Measurements from ENCODE around the gene SAP130. TPM values are rescaled to one million over a fixed set of nuclear protein-coding genes. Genes with fewer than 3 reads are reported as not detected.

Gene SAP130
- total and polyA plus RNA-seq, 7 donors = 6.3 to 14.3 (median 10.5) TPM

- Histone ChIP-seq H3K27me3 (ENCODE audit: insufficient read depth in 3 of 3, low read length in 2 of 3) (no peaks in the 10 kb centered on the region), H3K4me1 (no peaks in the 10 kb centered on the region), H3K9me3 (no peaks in the 10 kb centered on the region), H3K4me3 (no peak overlapping the region), H3K36me3 (ENCODE audit: insufficient read depth in 1 of 2, low read depth in 1 of 2) (no peaks in the 10 kb centered on the region), H3K27ac (no peak overlapping the region)
- DNase-seq (no peak), ATAC-seq (no peak)
- 57 to 71% (median 62%) methylated on average over 1 of the region's 1 CpG for WGBS, 3 donors
- intact Hi-C loops (cut with DNase I) = no loop called here
- no peak for TF ChIP-seq CTCF (IDR thresholded peaks at IDR 0.05)
Measured at GRCh38 chr2:127897531-127898211, 130.2 kb downstream of the SAP130 start.

GRCh38 chr2:127893494-127893893, 134.4 kb downstream of the SAP130 start:
- intact Hi-C loops (cut with DNase I) = no loop called here
- H3K27ac ChIP-seq = no peak overlapping the region
- TF ChIP-seq CTCF (IDR thresholded peaks at IDR 0.05) = no peak
- H3K9me3 ChIP-seq = no peaks in the 10 kb centered on the region
- no peaks in the 10 kb centered on the region for H3K27me3 ChIP-seq (ENCODE audit: insufficient read depth in 3 of 3, low read length in 2 of 3)
- WGBS, 3 donors = 49 to 69% (median 54%) methylated on average over 5 of the region's 5 CpGs
- ATAC-seq (peak in 2 of 4 donors; percentile 35 to 37), DNase-seq (no peak)
- H3K4me1 ChIP-seq = no peaks in the 10 kb centered on the region
- no peak overlapping the region for H3K4me3 ChIP-seq
- H3K36me3 ChIP-seq (ENCODE audit: insufficient read depth in 1 of 2, low read depth in 1 of 2) = no peaks in the 10 kb centered on the region

GRCh38 chr2:127893033-127893432, 134.8 kb downstream of the SAP130 start:
- Histone ChIP-seq H3K27me3 (ENCODE audit: insufficient read depth in 3 of 3, low read length in 2 of 3) (no peaks in the 10 kb centered on the region), H3K27ac (no peak overlapping the region), H3K9me3 (no peaks in the 10 kb centered on the region), H3K4me1 (peaks cover 2% of the 10 kb centered on the region), H3K36me3 (ENCODE audit: insufficient read depth in 1 of 2, low read depth in 1 of 2) (no peaks in the 10 kb centered on the region), H3K4me3 (peak overlapping the region; percentile 11)
- ATAC-seq (peak; percentile 16 to 72 (median 32)), DNase-seq (no peak)
- no peak for TF ChIP-seq CTCF (IDR thresholded peaks at IDR 0.05)
- WGBS, 3 donors = 64 to 72% (median 66%) methylated on average over 14 of the region's 14 CpGs
- intact Hi-C loops (cut with DNase I) = no loop called here

- no peaks in the 10 kb centered on the region for H3K27me3 ChIP-seq (ENCODE audit: insufficient read depth in 3 of 3, low read length in 2 of 3)
- DNase-seq = no peak
- TF ChIP-seq CTCF (IDR thresholded peaks at IDR 0.05) = no peak
- H3K4me3 ChIP-seq = no peak overlapping the region
- peaks cover 11% of the 10 kb centered on the region for H3K4me1 ChIP-seq
- H3K36me3 ChIP-seq (ENCODE audit: insufficient read depth in 1 of 2, low read depth in 1 of 2) = no peaks in the 10 kb centered on the region
- H3K27ac ChIP-seq = no peak overlapping the region
- WGBS, 3 donors = 57 to 64% (median 61%) methylated on average over 5 of the region's 5 CpGs
- H3K9me3 ChIP-seq = no peaks in the 10 kb centered on the region
- intact Hi-C loops (cut with DNase I) = no loop called here
- ATAC-seq = no peak
Measured at GRCh38 chr2:127891811-127892210, 136.0 kb downstream of the SAP130 start.

Other genes starting within 250 kb of the SAP130 start
- 10 to 100 TPM; 32.7 to 38.9 (median 34.9) TPM for gene WDR33, start 216.9 kb downstream of the SAP130 start, total RNA-seq
- 10 to 100 TPM; 11.2 to 18.5 (median 13.9) TPM for gene WDR33, start 216.9 kb downstream of the SAP130 start, polyA plus RNA-seq
- gene POLR2D, start 169.9 kb downstream of the SAP130 start, total RNA-seq = 10 to 100 TPM; 33.6 to 49.8 (median 48.4) TPM
- 10 to 100 TPM; 22.2 to 63.0 (median 48.0) TPM for gene POLR2D, start 169.9 kb downstream of the SAP130 start, polyA plus RNA-seq
- 10 to 100 TPM in 3 of 4 donors, 1 to 10 TPM in 1; 6.7 to 14.7 (median 12.4) TPM for gene AMMECR1L, start 142.1 kb downstream of the SAP130 start, total RNA-seq
- gene AMMECR1L, start 142.1 kb downstream of the SAP130 start, polyA plus RNA-seq = 10 to 100 TPM in 1 of 3 donors, 1 to 10 TPM in 2; 6.2 to 14.8 (median 8.3) TPM
- gene UGGT1, start 63.1 kb upstream of the SAP130 start, total RNA-seq = 10 to 100 TPM; 31.2 to 41.7 (median 37.7) TPM
- 10 to 100 TPM; 11.1 to 32.1 (median 12.7) TPM for gene UGGT1, start 63.1 kb upstream of the SAP130 start, polyA plus RNA-seq